Measurements from ENCODE around the gene CLDND2. TPM values are rescaled to one million over a fixed set of nuclear protein-coding genes. Genes with fewer than 3 reads are reported as not detected.

The CLDND2 gene
- total RNA-seq, 2 experiments from 2014 or later, result 0.60 to 0.84 TPM

- Mint-ChIP-seq H3K27me3 (peaks cover 60% of the 10 kb centered on the region), H3K9me3 (no peaks in the 10 kb centered on the region), H3K4me3 (no peak overlapping the region), H3K27ac (no peak overlapping the region), H3K36me3 (ENCODE audit: low read depth) (no peaks in the 10 kb centered on the region), H3K4me1 (ENCODE audit: low read depth) (no peaks in the 10 kb centered on the region)
- ChIA-PET POLR2A (no interaction called here), CTCF (no interaction called here)
- ATAC-seq (ENCODE audit: poor library complexity), result no peak
- H3K27me3 ChIP-seq (ENCODE audit: control insufficient read depth in 1 of 2, insufficient read depth in 2 of 2, low read length in 2 of 2), result peaks cover 40 to 45% of the 10 kb centered on the region in 2 experiments
- peaks cover 13% of the 10 kb centered on the region for H3K4me1 ChIP-seq (ENCODE audit: insufficient read depth, low read length)
- no peak overlapping the region for H3K4me3 ChIP-seq (ENCODE audit: low read length)
- peaks cover 0 to 22% of the 10 kb centered on the region in 2 experiments for H3K9me3 ChIP-seq (ENCODE audit: control insufficient read depth in 1 of 2, insufficient read depth in 1 of 2, low read length in 2 of 2)
- DNase-seq, result no peak
- H3K36me3 ChIP-seq (ENCODE audit: insufficient read depth, low read length), result no peaks in the 10 kb centered on the region
- no peak overlapping the region for H3K27ac ChIP-seq (ENCODE audit: low read depth in 1 of 2, low read length in 2 of 2)
- TF ChIP-seq, protein P1, sequence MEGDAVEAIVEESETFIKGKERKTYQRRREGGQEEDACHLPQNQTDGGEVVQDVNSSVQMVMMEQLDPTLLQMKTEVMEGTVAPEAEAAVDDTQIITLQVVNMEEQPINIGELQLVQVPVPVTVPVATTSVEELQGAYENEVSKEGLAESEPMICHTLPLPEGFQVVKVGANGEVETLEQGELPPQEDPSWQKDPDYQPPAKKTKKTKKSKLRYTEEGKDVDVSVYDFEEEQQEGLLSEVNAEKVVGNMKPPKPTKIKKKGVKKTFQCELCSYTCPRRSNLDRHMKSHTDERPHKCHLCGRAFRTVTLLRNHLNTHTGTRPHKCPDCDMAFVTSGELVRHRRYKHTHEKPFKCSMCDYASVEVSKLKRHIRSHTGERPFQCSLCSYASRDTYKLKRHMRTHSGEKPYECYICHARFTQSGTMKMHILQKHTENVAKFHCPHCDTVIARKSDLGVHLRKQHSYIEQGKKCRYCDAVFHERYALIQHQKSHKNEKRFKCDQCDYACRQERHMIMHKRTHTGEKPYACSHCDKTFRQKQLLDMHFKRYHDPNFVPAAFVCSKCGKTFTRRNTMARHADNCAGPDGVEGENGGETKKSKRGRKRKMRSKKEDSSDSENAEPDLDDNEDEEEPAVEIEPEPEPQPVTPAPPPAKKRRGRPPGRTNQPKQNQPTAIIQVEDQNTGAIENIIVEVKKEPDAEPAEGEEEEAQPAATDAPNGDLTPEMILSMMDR (IDR thresholded peaks at IDR 0.05), result no peak
- intact Hi-C loops (cut with DNase I, micrococcal nuclease), result no loop called here
These were observed 38.4 kb downstream of the CLDND2 start for GRCh38 chr19:51330366-51330765.

DNA sequence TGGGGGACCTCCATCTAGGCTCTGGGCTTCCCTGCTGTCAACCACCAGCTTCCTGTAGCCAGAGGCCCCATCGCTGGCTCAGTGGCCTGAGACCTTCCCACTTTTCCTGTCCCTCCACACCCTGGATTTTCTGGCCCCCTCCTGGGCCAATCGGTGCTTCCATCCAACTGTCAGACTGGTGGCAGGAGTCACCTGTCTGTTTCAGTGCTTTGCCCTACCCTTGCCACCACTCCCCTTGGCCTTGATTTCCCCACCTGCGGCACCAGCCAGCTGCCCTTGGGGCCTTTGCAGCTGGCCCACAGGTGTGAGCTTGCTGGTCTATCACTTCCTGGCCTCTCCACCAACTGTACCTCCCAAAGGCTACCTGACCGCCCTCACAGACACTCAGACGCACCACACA is 39.4 kb downstream of the CLDND2 start:
- H3K27me3 ChIP-seq (ENCODE audit: control insufficient read depth in 1 of 2, insufficient read depth in 2 of 2, low read length in 2 of 2), result peaks cover 40 to 50% of the 10 kb centered on the region in 2 experiments
- TF ChIP-seq, protein P1 (IDR thresholded peaks at IDR 0.05), result no peak
- ChIA-PET POLR2A (no interaction called here), CTCF (no interaction called here)
- no peaks in the 10 kb centered on the region for H3K9me3 Mint-ChIP-seq
- no peak overlapping the region for H3K27ac Mint-ChIP-seq
- H3K27ac ChIP-seq (ENCODE audit: low read depth in 1 of 2, low read length in 2 of 2), result no peak overlapping the region
- H3K4me1 ChIP-seq (ENCODE audit: insufficient read depth, low read length), result peaks cover 13% of the 10 kb centered on the region
- H3K4me1 Mint-ChIP-seq (ENCODE audit: low read depth), result no peaks in the 10 kb centered on the region
- H3K27me3 Mint-ChIP-seq, result peaks cover 70% of the 10 kb centered on the region
- no peak for ATAC-seq (ENCODE audit: poor library complexity)
- no peaks in the 10 kb centered on the region for H3K36me3 ChIP-seq (ENCODE audit: insufficient read depth, low read length)
- no peak overlapping the region for H3K4me3 ChIP-seq (ENCODE audit: low read length)
- intact Hi-C loops (cut with DNase I, micrococcal nuclease), result no loop called here
- no peaks in the 10 kb centered on the region for H3K36me3 Mint-ChIP-seq (ENCODE audit: low read depth)
- peaks cover 0 to 22% of the 10 kb centered on the region in 2 experiments for H3K9me3 ChIP-seq (ENCODE audit: control insufficient read depth in 1 of 2, insufficient read depth in 1 of 2, low read length in 2 of 2)
- H3K4me3 Mint-ChIP-seq, result no peak overlapping the region
- DNase-seq, result no peak

DNA sequence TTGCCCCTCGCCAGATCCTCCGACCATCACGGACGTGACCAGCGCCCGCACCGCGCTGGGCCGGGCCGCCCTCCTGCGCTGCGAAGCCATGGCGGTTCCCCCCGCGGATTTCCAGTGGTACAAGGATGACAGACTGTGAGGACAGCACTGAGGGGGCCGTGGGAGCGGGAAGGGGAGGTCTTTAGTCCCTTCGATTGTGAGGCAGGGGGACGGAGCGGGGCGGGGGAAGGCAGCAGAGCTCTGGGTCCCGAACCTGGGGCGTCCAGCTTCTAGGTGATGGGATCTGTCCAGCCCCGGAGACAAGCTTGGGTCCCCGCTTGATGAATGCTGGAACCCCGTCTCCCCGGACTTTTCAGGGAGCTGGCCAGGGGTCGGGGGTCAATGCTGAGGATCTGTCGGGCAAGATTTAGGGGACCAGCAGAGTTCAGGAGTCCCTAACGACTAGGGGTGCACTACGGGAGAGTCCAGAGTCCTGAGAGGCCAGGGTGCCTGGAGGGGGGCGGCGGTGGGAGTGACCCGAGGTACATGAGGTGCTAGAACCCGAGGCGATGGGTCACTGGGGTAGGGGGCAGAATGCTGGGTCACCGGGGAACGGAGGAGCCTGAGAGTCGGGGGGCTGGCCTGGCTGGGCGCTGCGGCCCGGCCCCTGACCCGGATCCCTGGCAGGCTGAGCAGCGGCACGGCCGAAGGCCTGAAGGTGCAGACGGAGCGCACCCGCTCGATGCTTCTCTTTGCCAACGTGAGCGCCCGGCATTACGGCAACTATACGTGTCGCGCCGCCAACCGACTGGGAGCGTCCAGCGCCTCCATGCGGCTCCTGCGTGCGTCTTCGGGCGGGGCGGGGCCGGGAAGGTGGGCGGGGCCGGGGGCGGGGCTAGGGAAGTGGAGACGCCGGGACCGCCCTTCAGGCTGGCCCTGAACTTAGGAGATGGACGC is 41.5 kb downstream of the CLDND2 start:
- TF ChIP-seq, protein P1 (IDR thresholded peaks at IDR 0.05), result no peak
- no peak overlapping the region for H3K27ac ChIP-seq (ENCODE audit: low read depth in 1 of 2, low read length in 2 of 2)
- ChIA-PET CTCF (no interaction called here), POLR2A (no interaction called here)
- Mint-ChIP-seq H3K27me3 (peaks cover 89% of the 10 kb centered on the region), H3K9me3 (no peaks in the 10 kb centered on the region), H3K4me3 (no peak overlapping the region), H3K4me1 (ENCODE audit: low read depth) (no peaks in the 10 kb centered on the region), H3K36me3 (ENCODE audit: low read depth) (no peaks in the 10 kb centered on the region), H3K27ac (no peak overlapping the region)
- ATAC-seq (ENCODE audit: poor library complexity) (peak; percentile 83), DNase-seq (peak in 11 of 14 experiments; percentile 13 to 75 (median 30))
- H3K27me3 ChIP-seq (ENCODE audit: control insufficient read depth in 1 of 2, insufficient read depth in 2 of 2, low read length in 2 of 2), result peaks cover 47 to 50% of the 10 kb centered on the region in 2 experiments
- H3K4me1 ChIP-seq (ENCODE audit: insufficient read depth, low read length), result peaks cover 13% of the 10 kb centered on the region
- intact Hi-C loops (cut with DNase I, micrococcal nuclease), result no loop called here
- peak overlapping the region; percentile 7 for H3K4me3 ChIP-seq (ENCODE audit: low read length)
- no peaks in the 10 kb centered on the region for H3K36me3 ChIP-seq (ENCODE audit: insufficient read depth, low read length)
- H3K9me3 ChIP-seq (ENCODE audit: control insufficient read depth in 1 of 2, insufficient read depth in 1 of 2, low read length in 2 of 2), result peaks cover 0 to 22% of the 10 kb centered on the region in 2 experiments
